Neural crest cell (in vitro differentiated cells): ENCODE measurements around the gene SPTY2D1. TPM values are rescaled to one million over a fixed set of nuclear protein-coding genes. Genes with fewer than 3 reads are reported as not detected.
"Not testable (repeated sequence)": the region's sequence is repeated elsewhere in the genome, so short reads cannot be mapped to it uniquely, and the experiment has no call there.

ENCODE experiments used
- DNase-seq: peaks from one replicate; pipeline ENCODE4 v3.0.0; 2021; ENCODE audit warnings: low read depth, mixed read lengths, low spot score
- H3K27ac Mint-ChIP-seq: one replicate; pipeline ENCODE4 v1.8.0; 2021; ENCODE audit warnings: mild to moderate bottlenecking, mixed read lengths; ENCODE audit not compliant: unreplicated experiment
- H3K27me3 Mint-ChIP-seq: 2 replicates; pipeline ENCODE4 v1.8.0; 2021; ENCODE audit warnings: low read depth, mild to moderate bottlenecking, mixed read lengths
- H3K36me3 Mint-ChIP-seq: 2 replicates; pipeline ENCODE4 v1.8.0; 2021; ENCODE audit warnings: low read depth, mild to moderate bottlenecking, mixed read lengths
- H3K4me1 Mint-ChIP-seq: 2 replicates; pipeline ENCODE4 v1.8.0; 2021; ENCODE audit warnings: mixed read lengths
- H3K4me3 Mint-ChIP-seq: one replicate; pipeline ENCODE4 v1.8.0; 2021; ENCODE audit warnings: mild to moderate bottlenecking, mixed read lengths
- H3K9me3 Mint-ChIP-seq: 2 replicates; pipeline ENCODE4 v1.8.0; 2021; ENCODE audit warnings: mixed read lengths
- total RNA-seq: library from RNA; stranded (reverse); gene quantifications from 2 replicates; pipeline ENCODE4 v1.2.1, GENCODE V29; 2021
- TF ChIP-seq, protein P1 (sequence below): fragments of 200-600 bp; sonication (generic); conservative IDR thresholded peaks from 2 replicates; pipeline ENCODE4 v1.5.0; 2021; ENCODE audit warnings: antibody characterized with exemption, mild to moderate bottlenecking

SPTY2D1 gene
- total RNA-seq, 1 donor from 2014 or later, result 15.7 TPM

DNA sequence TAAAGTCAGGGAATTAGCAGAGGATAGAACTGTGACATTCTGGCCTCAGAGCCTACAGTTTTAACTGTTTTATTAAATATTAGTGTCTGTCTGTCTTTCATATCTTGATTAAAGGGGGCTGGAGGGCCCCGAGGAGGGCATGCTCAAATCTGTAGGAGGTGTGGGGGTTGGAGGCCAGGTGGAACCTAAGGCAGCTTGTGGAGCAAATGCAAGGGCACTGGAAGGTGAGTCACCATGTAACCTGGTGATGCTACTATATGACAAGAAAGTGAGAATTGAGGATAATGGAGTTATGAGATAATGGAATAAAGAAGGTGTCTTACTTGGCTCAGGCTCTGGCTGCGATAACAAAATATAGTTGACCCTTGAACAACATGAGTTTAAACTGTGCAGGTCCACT, 37.1 kb upstream of the SPTY2D1 start:
- H3K4me3 Mint-ChIP-seq, result no peak overlapping the region
- H3K27ac Mint-ChIP-seq, result no peak overlapping the region
- peaks cover 4% of the 10 kb centered on the region for H3K4me1 Mint-ChIP-seq
- no peaks in the 10 kb centered on the region for H3K9me3 Mint-ChIP-seq
- peaks cover 11% of the 10 kb centered on the region for H3K27me3 Mint-ChIP-seq
- no peaks in the 10 kb centered on the region for H3K36me3 Mint-ChIP-seq
- DNase-seq, result no peak
- TF ChIP-seq, protein P1, sequence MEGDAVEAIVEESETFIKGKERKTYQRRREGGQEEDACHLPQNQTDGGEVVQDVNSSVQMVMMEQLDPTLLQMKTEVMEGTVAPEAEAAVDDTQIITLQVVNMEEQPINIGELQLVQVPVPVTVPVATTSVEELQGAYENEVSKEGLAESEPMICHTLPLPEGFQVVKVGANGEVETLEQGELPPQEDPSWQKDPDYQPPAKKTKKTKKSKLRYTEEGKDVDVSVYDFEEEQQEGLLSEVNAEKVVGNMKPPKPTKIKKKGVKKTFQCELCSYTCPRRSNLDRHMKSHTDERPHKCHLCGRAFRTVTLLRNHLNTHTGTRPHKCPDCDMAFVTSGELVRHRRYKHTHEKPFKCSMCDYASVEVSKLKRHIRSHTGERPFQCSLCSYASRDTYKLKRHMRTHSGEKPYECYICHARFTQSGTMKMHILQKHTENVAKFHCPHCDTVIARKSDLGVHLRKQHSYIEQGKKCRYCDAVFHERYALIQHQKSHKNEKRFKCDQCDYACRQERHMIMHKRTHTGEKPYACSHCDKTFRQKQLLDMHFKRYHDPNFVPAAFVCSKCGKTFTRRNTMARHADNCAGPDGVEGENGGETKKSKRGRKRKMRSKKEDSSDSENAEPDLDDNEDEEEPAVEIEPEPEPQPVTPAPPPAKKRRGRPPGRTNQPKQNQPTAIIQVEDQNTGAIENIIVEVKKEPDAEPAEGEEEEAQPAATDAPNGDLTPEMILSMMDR, result no peak

DNA sequence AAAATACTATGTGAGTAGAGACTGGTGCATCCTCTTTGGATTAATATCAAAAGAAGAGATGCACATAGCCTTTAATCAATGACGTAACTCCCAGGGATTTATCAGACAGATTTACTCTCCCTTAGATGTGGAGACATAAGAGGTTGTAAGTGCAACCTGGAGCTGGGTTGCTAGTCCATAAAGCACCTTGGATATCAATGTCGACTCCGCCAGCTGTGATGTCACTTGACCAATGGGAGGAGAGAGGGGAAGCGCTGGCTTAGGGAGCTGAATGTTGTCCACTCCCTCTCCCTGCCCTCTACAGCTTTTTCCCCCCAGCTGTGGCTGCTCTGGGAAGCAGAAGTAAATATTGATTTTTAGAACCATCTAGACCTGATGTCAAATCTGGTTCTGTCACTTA, 35.6 kb upstream of the SPTY2D1 start:
- no peak for DNase-seq
- Mint-ChIP-seq H3K4me1 (peaks cover 4% of the 10 kb centered on the region), H3K4me3 (no peak overlapping the region)

GRCh38 chr11:18669219-18669596, 35.1 kb upstream of the SPTY2D1 start:
- Mint-ChIP-seq H3K4me1 (peaks cover 4% of the 10 kb centered on the region), H3K36me3 (no peaks in the 10 kb centered on the region), H3K9me3 (no peaks in the 10 kb centered on the region), H3K27ac (no peak overlapping the region), H3K27me3 (peaks cover 26% of the 10 kb centered on the region), H3K4me3 (no peak overlapping the region)
- DNase-seq, result no peak
- TF ChIP-seq, protein P1, result no peak

More for the DNA sequence above, 35.6 kb upstream of the SPTY2D1 start:
- peaks cover 23% of the 10 kb centered on the region for H3K27me3 Mint-ChIP-seq
- no peaks in the 10 kb centered on the region for H3K9me3 Mint-ChIP-seq
- TF ChIP-seq, protein P1, result no peak
- no peaks in the 10 kb centered on the region for H3K36me3 Mint-ChIP-seq
- no peak overlapping the region for H3K27ac Mint-ChIP-seq

DNA sequence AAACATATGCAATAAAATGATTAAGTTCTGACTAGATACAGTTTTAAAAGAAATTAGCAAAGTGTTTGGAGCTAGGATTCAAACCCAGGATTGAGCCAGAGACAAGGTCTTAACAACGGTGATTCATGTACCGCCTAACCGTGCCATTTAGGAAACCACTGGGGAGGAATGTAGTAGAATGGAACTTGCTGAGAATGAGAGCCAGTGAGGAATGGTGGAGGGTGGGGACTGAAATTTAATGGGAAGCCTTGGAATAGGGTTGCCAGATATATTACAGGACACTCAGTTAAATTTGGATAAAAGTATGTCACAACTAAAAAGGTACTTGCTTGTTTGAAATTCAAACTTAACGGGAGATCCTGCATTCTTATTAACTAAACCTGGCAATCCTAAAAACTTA, 34.0 kb upstream of the SPTY2D1 start:
- H3K9me3 Mint-ChIP-seq, result no peaks in the 10 kb centered on the region
- no peaks in the 10 kb centered on the region for H3K36me3 Mint-ChIP-seq
- H3K27me3 Mint-ChIP-seq, result peaks cover 28% of the 10 kb centered on the region
- no peak overlapping the region for H3K4me3 Mint-ChIP-seq
- no peak overlapping the region for H3K27ac Mint-ChIP-seq
- peaks cover 4% of the 10 kb centered on the region for H3K4me1 Mint-ChIP-seq
- DNase-seq, result no peak
- TF ChIP-seq, protein P1, result no peak

- H3K4me3 Mint-ChIP-seq, H3K4me1 Mint-ChIP-seq, H3K36me3 Mint-ChIP-seq, H3K9me3 Mint-ChIP-seq, DNase-seq, H3K27ac Mint-ChIP-seq: not testable (repeated sequence)
- peaks cover 53% of the 10 kb centered on the region for H3K27me3 Mint-ChIP-seq
Measured at GRCh38 chr11:18665353-18665872, 31.3 kb upstream of the SPTY2D1 start.

GRCh38 chr11:18657673-18658072, 23.5 kb upstream of the SPTY2D1 start:
- Mint-ChIP-seq H3K27ac (no peak overlapping the region), H3K9me3 (no peaks in the 10 kb centered on the region), H3K36me3 (no peaks in the 10 kb centered on the region), H3K4me1 (no peaks in the 10 kb centered on the region), H3K27me3 (peaks cover 40% of the 10 kb centered on the region), H3K4me3 (no peak overlapping the region)
- no peak for DNase-seq
- TF ChIP-seq, protein P1, result no peak
